HG03575 (cell line): Measurements from ENCODE around the gene STRBP.

ENCODE experiments used
- ATAC-seq: cut with Tn5 transposase; IDR thresholded peaks from one replicate; pipeline ENCODE4 v1.9.1; 2021; ENCODE audit not compliant: unreplicated experiment, insufficient number of reproducible peaks, low FRiP score; ENCODE audit errors: extremely low read depth

STRBP gene

GRCh38 chr9:123113185-123113584 is 155.2 kb downstream of the STRBP start:
- no peak for ATAC-seq

- ATAC-seq = no peak
Observed at GRCh38 chr9:123112015-123112975, 156.1 kb downstream of the STRBP start.

GRCh38 chr9:123111427-123112014 is 156.9 kb downstream of the STRBP start:
- ATAC-seq = no peak

DNA sequence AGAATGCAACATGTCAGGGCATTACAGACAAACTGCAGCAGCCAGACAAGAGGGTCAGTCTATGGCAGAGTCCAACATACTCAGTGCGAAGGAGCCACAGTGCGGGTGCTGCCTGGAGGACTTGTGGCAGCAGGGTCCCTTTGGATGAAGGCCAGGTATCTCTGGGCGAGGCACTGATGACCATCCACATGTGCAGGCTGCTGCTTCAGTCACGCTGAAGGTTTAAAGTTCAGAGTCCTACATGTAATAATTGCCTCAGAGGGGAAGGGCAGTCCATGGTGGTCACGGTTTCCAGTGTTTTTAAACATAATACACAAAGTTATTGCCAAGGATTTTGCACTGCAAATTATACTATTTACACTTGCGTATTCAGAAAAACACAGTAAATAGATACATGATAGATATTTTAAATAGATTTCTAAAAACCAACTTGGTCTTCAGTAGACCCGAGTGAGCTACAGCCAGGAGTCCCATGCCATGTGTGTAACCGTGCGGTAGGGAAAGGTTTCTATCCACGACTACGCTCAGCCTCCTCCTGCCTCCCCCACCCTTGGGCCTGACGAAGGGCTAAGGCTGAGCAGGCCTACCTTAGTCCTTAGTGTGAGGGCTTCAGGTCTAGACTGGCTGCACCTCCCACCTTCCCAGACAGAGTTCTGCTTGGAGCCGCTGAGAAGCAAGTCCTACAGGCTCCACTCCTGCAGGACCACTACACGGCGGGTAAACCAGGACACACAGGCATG is 158.7 kb downstream of the STRBP start:
- ATAC-seq = no peak

DNA sequence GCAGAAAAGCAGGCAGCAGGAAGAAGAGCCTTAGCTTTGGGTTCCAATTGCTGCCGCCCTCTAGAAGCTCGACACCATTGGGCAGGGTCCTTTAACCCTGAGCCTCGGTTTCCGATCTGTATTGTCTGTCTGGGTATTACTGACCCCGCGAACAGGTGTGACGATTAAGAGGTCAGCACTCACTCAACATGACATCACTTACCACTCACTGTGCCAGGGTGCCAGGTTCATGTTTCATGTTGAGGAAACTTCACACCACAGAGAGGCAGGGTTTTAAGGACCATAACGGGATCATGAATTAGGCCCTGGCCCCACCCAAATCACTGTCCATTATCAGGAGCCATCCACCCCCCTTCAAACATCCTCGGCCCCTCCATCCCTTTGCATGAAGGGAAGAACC is 159.4 kb downstream of the STRBP start:
- ATAC-seq = no peak

- ATAC-seq = no peak
Observed at GRCh38 chr9:123107639-123108285, 160.6 kb downstream of the STRBP start.

DNA sequence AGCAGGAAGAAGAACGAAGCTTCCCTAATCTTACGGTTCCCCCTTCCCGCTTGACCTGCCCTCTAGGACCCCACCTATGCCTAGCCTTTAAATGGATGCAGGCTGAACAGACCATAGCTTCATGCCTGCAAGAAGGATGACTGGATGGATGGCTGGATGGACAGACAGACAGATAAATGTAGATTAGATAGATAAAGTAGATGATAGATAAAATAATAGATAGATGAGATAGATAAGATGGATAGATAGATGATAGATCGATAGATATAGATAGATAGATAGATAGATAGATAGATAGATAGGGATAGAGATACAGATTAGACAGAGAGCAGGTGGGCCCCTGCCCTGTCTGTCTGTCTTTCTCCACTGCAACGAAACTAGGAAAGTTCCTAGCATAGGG is 162.9 kb downstream of the STRBP start:
- ATAC-seq = no peak

GRCh38 chr9:123104807-123105206 is 163.6 kb downstream of the STRBP start:
- no peak for ATAC-seq

- no peak for ATAC-seq
Observed at GRCh38 chr9:123102375-123103113, 165.8 kb downstream of the STRBP start.

DNA sequence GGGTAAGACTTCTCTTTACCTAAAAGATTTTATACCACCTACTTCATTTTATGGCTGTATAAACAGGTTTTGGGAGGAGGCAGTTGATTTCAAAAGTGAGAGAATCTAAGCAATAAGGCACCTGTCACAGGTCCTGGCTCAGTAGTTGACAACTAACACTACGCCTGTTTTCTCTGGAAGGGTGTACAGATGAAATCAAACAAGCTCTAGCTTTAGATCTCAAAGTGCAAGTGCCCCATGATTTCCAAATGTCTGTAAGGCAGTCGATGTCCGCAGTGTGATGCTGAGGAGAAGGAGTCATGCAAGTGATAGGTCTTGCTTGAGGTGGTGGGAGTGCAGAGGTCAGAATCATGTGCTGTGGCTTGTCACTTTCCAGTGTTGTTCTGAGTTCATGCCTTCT is 168.8 kb downstream of the STRBP start:
- no peak for ATAC-seq

DNA sequence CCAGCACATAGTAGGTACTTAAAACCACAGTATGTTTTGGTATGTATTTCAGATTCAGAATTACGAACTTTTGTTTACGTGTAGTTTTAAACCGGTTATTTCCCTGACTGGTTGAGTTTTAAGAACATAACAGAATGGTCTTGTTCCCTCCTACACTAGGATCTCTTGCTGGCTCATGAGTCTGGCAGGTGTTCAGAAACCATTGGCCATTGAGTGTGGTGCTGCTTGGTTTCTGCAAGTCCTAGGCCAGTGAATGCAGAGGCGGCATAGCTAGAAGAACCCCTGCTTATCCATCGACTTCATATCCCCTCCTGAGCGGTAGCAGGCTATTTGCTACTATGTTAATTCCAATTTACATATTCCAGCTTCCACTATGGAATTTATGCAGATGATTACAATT is 169.3 kb downstream of the STRBP start:
- ATAC-seq = no peak

DNA sequence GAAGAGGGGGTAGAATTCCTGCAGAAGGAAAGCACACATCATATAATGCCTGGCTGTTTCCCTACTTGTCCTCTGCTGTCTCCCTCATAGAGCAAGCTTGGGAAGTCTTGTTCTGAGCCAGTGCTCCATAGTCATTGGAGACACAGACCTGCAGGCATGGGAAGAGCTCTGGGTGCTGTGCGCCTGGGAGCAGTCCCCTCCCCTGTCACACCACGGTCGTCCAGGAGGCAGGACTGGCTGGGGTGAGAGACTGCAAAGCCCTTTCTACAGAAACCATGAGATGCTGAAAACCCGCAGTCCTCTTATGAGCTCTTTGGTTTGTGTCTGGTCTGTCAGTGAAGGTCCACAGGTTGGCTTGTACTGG is 170.3 kb downstream of the STRBP start:
- no peak for ATAC-seq

GRCh38 chr9:123097430-123098095 is 170.8 kb downstream of the STRBP start:
- ATAC-seq = no peak

GRCh38 chr9:123096987-123097386 is 171.4 kb downstream of the STRBP start:
- ATAC-seq = no peak

DNA sequence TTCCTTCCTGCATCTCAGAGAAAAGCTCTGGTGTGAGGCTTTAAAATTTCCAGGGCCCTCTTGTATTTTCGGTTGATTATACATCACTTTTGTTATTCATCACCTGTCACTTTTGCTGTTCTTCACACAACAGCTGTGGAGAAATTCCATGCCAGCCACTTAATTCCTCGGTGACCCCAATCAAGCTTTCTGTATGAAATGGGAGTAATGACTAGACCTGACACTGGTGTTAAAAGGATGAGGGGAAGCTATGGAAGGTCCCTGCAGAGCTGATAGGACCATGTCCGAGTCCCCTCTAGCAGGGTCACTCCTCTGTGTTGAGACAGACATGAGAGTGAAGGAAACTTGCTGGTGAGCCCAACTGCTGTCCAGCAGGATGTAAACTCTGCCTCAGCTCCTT is 175.2 kb downstream of the STRBP start:
- ATAC-seq = no peak

GRCh38 chr9:123091459-123091858 is 176.9 kb downstream of the STRBP start:
- ATAC-seq = no peak

DNA sequence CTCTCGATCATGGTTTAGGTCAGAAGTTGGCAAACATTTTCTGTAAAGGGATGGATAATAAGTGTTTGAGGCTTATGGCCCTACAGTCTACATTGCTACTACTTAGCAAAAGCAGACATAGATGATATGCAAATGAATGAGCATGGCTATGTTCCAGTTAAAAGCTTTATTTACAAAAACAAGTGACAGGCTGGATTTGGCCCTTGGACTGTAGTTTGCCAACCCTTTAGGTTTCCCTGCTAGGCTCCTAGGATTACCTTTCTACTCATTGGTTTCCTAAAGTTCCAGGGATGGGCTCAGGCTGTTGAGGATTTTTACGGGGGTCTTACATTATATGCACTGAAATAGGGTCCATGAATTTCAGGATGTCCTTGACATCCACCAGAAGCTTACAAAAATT is 177.4 kb downstream of the STRBP start:
- ATAC-seq = no peak

GRCh38 chr9:123090198-123090896 is 178.0 kb downstream of the STRBP start:
- ATAC-seq = no peak
